Measurements from ENCODE around the gene DMD.

DMD gene

GRCh38 chrX:33198561-33199279 lies 12.6 kb downstream of the DMD start:
- peak in 1 of 3 donors; percentile 1 for DNase-seq
- Histone ChIP-seq H3K9me3 (ENCODE audit: control extremely low read depth in 1 of 5, control insufficient read depth in 4 of 5, insufficient read depth in 2 of 5, low read depth in 1 of 5, low read length in 4 of 5) (no peaks in the 10 kb centered on the region), H3K36me3 (ENCODE audit: control insufficient read depth in 4 of 4, insufficient read depth in 4 of 4, low read length in 3 of 4) (no peaks in the 10 kb centered on the region), H3K4me3 (ENCODE audit: control insufficient read depth in 1 of 7, extremely low read depth in 1 of 7, insufficient read depth in 4 of 7, low read depth in 2 of 7, low read length in 6 of 7) (no peak overlapping the region), H3K27ac (ENCODE audit: insufficient read depth in 1 of 2, low read depth in 1 of 2, low read length in 2 of 2, poor library complexity in 1 of 2, severe bottlenecking in 2 of 2) (no peak overlapping the region), H3K27me3 (replicated peaks in 2 of 5; ENCODE audit: control insufficient read depth in 4 of 5, insufficient read depth in 5 of 5, low read length in 4 of 5) (no peaks in the 10 kb centered on the region), H3K4me1 (ENCODE audit: control extremely low read depth in 1 of 4, control insufficient read depth in 4 of 4, insufficient read depth in 4 of 4, low read length in 3 of 4) (no peaks in the 10 kb centered on the region)
- ChIA-PET CTCF (no interaction called here), POLR2A (no interaction called here)
- WGBS (ENCODE audit: insufficient coverage) = 68% methylated on average over 6 of the region's 8 CpGs

DNA sequence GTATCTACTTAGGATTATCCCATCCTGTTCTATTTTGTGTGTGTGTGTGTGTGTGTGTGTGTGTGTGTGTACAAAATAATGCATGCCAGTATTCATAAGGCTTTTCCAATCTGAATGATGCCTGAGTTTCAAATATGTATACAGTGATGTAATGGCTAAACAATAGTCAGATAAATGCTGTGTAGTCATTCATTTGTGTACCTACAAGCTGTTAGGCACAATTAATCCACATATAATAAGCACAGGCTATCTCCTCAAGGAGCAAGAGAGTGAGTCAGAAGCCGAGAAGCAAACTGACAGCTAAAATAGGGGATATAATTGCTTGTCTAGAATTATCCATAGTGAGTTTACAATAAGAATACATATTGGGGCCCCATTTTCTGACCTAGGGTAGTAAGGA lies 15.7 kb downstream of the DMD start:
- POLR2A ChIA-PET = no interaction called here
- no peaks in the 10 kb centered on the region for H3K27me3 ChIP-seq (replicated peaks in 2 of 5; ENCODE audit: control insufficient read depth in 4 of 5, insufficient read depth in 5 of 5, low read length in 4 of 5)
- no peak overlapping the region for H3K27ac ChIP-seq (ENCODE audit: insufficient read depth in 1 of 2, low read depth in 1 of 2, low read length in 2 of 2, poor library complexity in 1 of 2, severe bottlenecking in 2 of 2)
- no peak for DNase-seq
- CTCF ChIA-PET = no interaction called here
- no CpG with 5 or more reads among the region's 1 CpG for WGBS (ENCODE audit: insufficient coverage)
- H3K4me1 ChIP-seq (ENCODE audit: control extremely low read depth in 1 of 4, control insufficient read depth in 4 of 4, insufficient read depth in 4 of 4, low read length in 3 of 4) = no peaks in the 10 kb centered on the region
- H3K9me3 ChIP-seq (ENCODE audit: control extremely low read depth in 1 of 5, control insufficient read depth in 4 of 5, insufficient read depth in 2 of 5, low read depth in 1 of 5, low read length in 4 of 5) = no peaks in the 10 kb centered on the region
- H3K4me3 ChIP-seq (ENCODE audit: control insufficient read depth in 1 of 7, extremely low read depth in 1 of 7, insufficient read depth in 4 of 7, low read depth in 2 of 7, low read length in 6 of 7) = no peak overlapping the region
- H3K36me3 ChIP-seq (ENCODE audit: control insufficient read depth in 4 of 4, insufficient read depth in 4 of 4, low read length in 3 of 4) = no peaks in the 10 kb centered on the region

- DNase-seq = no peak
- no peaks in the 10 kb centered on the region for H3K4me1 ChIP-seq (ENCODE audit: control extremely low read depth in 1 of 4, control insufficient read depth in 4 of 4, insufficient read depth in 4 of 4, low read length in 3 of 4)
- no peak overlapping the region for H3K4me3 ChIP-seq (ENCODE audit: control insufficient read depth in 1 of 7, extremely low read depth in 1 of 7, insufficient read depth in 4 of 7, low read depth in 2 of 7, low read length in 6 of 7)
- 42% methylated on average over 1 of the region's 1 CpG for WGBS (ENCODE audit: insufficient coverage)
- no peak overlapping the region for H3K27ac ChIP-seq (ENCODE audit: insufficient read depth in 1 of 2, low read depth in 1 of 2, low read length in 2 of 2, poor library complexity in 1 of 2, severe bottlenecking in 2 of 2)
- no peaks in the 10 kb centered on the region for H3K36me3 ChIP-seq (ENCODE audit: control insufficient read depth in 4 of 4, insufficient read depth in 4 of 4, low read length in 3 of 4)
- ChIA-PET POLR2A (no interaction called here), CTCF (no interaction called here)
- H3K27me3 ChIP-seq (replicated peaks in 2 of 5; ENCODE audit: control insufficient read depth in 4 of 5, insufficient read depth in 5 of 5, low read length in 4 of 5) = no peaks in the 10 kb centered on the region
- H3K9me3 ChIP-seq (ENCODE audit: control extremely low read depth in 1 of 5, control insufficient read depth in 4 of 5, insufficient read depth in 2 of 5, low read depth in 1 of 5, low read length in 4 of 5) = no peaks in the 10 kb centered on the region
Measured at GRCh38 chrX:33194876-33195433, 16.4 kb downstream of the DMD start.

- H3K27me3 ChIP-seq (replicated peaks in 2 of 5; ENCODE audit: control insufficient read depth in 4 of 5, insufficient read depth in 5 of 5, low read length in 4 of 5) = no peaks in the 10 kb centered on the region
- no peak overlapping the region for H3K4me3 ChIP-seq (ENCODE audit: control insufficient read depth in 1 of 7, extremely low read depth in 1 of 7, insufficient read depth in 4 of 7, low read depth in 2 of 7, low read length in 6 of 7)
- ChIA-PET CTCF (no interaction called here), POLR2A (no interaction called here)
- DNase-seq = no peak
- H3K4me1 ChIP-seq (ENCODE audit: control extremely low read depth in 1 of 4, control insufficient read depth in 4 of 4, insufficient read depth in 4 of 4, low read length in 3 of 4) = no peaks in the 10 kb centered on the region
- H3K27ac ChIP-seq (ENCODE audit: insufficient read depth in 1 of 2, low read depth in 1 of 2, low read length in 2 of 2, poor library complexity in 1 of 2, severe bottlenecking in 2 of 2) = no peak overlapping the region
- no peaks in the 10 kb centered on the region for H3K36me3 ChIP-seq (ENCODE audit: control insufficient read depth in 4 of 4, insufficient read depth in 4 of 4, low read length in 3 of 4)
- no peaks in the 10 kb centered on the region for H3K9me3 ChIP-seq (ENCODE audit: control extremely low read depth in 1 of 5, control insufficient read depth in 4 of 5, insufficient read depth in 2 of 5, low read depth in 1 of 5, low read length in 4 of 5)
- no CpG with 5 or more reads among the region's 2 CpGs for whole genome bisulfite sequencing (ENCODE audit: insufficient coverage)
Measured at GRCh38 chrX:33194289-33194688, 17.1 kb downstream of the DMD start.

GRCh38 chrX:33190016-33190415 lies 21.3 kb downstream of the DMD start:
- H3K4me3 ChIP-seq (ENCODE audit: control insufficient read depth in 1 of 7, extremely low read depth in 1 of 7, insufficient read depth in 4 of 7, low read depth in 2 of 7, low read length in 6 of 7) = no peak overlapping the region
- no peak for DNase-seq
- H3K27ac ChIP-seq (ENCODE audit: insufficient read depth in 1 of 2, low read depth in 1 of 2, low read length in 2 of 2, poor library complexity in 1 of 2, severe bottlenecking in 2 of 2) = no peak overlapping the region
- H3K27me3 ChIP-seq (replicated peaks in 2 of 5; ENCODE audit: control insufficient read depth in 4 of 5, insufficient read depth in 5 of 5, low read length in 4 of 5) = no peaks in the 10 kb centered on the region
- no peaks in the 10 kb centered on the region for H3K36me3 ChIP-seq (ENCODE audit: control insufficient read depth in 4 of 4, insufficient read depth in 4 of 4, low read length in 3 of 4)
- WGBS (ENCODE audit: insufficient coverage) = no CpG with 5 or more reads among the region's 1 CpG
- CTCF ChIA-PET = no interaction called here
- H3K9me3 ChIP-seq (ENCODE audit: control extremely low read depth in 1 of 5, control insufficient read depth in 4 of 5, insufficient read depth in 2 of 5, low read depth in 1 of 5, low read length in 4 of 5) = no peaks in the 10 kb centered on the region
- H3K4me1 ChIP-seq (ENCODE audit: control extremely low read depth in 1 of 4, control insufficient read depth in 4 of 4, insufficient read depth in 4 of 4, low read length in 3 of 4) = no peaks in the 10 kb centered on the region
- POLR2A ChIA-PET = no interaction called here

GRCh38 chrX:33188881-33189280 lies 22.5 kb downstream of the DMD start:
- no peak for DNase-seq
- Histone ChIP-seq H3K27ac (ENCODE audit: insufficient read depth in 1 of 2, low read depth in 1 of 2, low read length in 2 of 2, poor library complexity in 1 of 2, severe bottlenecking in 2 of 2) (no peak overlapping the region), H3K4me1 (ENCODE audit: control extremely low read depth in 1 of 4, control insufficient read depth in 4 of 4, insufficient read depth in 4 of 4, low read length in 3 of 4) (no peaks in the 10 kb centered on the region), H3K4me3 (ENCODE audit: control insufficient read depth in 1 of 7, extremely low read depth in 1 of 7, insufficient read depth in 4 of 7, low read depth in 2 of 7, low read length in 6 of 7) (no peak overlapping the region), H3K27me3 (replicated peaks in 2 of 5; ENCODE audit: control insufficient read depth in 4 of 5, insufficient read depth in 5 of 5, low read length in 4 of 5) (no peaks in the 10 kb centered on the region), H3K36me3 (ENCODE audit: control insufficient read depth in 4 of 4, insufficient read depth in 4 of 4, low read length in 3 of 4) (no peaks in the 10 kb centered on the region), H3K9me3 (ENCODE audit: control extremely low read depth in 1 of 5, control insufficient read depth in 4 of 5, insufficient read depth in 2 of 5, low read depth in 1 of 5, low read length in 4 of 5) (no peaks in the 10 kb centered on the region)
- CTCF ChIA-PET = no interaction called here
- POLR2A ChIA-PET = no interaction called here

DNA sequence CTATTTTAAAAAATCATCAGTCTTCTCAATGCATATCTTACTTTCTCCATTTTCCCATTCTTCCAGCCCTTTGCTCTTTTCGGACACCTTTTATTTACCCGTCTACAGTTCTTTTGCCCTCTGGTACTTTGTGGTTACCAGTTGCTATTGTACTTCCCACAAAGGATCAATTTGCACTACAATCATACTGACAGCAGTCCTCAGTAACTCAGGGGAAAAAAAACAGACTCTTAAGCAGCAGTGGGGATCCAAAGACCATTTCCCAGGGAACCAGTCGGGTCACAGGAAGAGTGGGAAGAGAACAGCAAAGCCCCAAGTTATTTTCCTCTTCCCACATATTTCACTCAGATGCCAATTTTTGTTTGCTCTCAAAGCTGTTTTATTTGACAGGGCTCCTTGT lies 23.1 kb downstream of the DMD start:
- POLR2A ChIA-PET = no interaction called here
- no peak overlapping the region for H3K4me3 ChIP-seq (ENCODE audit: control insufficient read depth in 1 of 7, extremely low read depth in 1 of 7, insufficient read depth in 4 of 7, low read depth in 2 of 7, low read length in 6 of 7)
- no peaks in the 10 kb centered on the region for H3K4me1 ChIP-seq (ENCODE audit: control extremely low read depth in 1 of 4, control insufficient read depth in 4 of 4, insufficient read depth in 4 of 4, low read length in 3 of 4)
- 18% methylated on average over 2 of the region's 3 CpGs for WGBS (ENCODE audit: insufficient coverage)
- H3K27ac ChIP-seq (ENCODE audit: insufficient read depth in 1 of 2, low read depth in 1 of 2, low read length in 2 of 2, poor library complexity in 1 of 2, severe bottlenecking in 2 of 2) = no peak overlapping the region
- CTCF ChIA-PET = no interaction called here
- no peak for DNase-seq
- H3K9me3 ChIP-seq (ENCODE audit: control extremely low read depth in 1 of 5, control insufficient read depth in 4 of 5, insufficient read depth in 2 of 5, low read depth in 1 of 5, low read length in 4 of 5) = no peaks in the 10 kb centered on the region
- H3K27me3 ChIP-seq (replicated peaks in 2 of 5; ENCODE audit: control insufficient read depth in 4 of 5, insufficient read depth in 5 of 5, low read length in 4 of 5) = no peaks in the 10 kb centered on the region
- H3K36me3 ChIP-seq (ENCODE audit: control insufficient read depth in 4 of 4, insufficient read depth in 4 of 4, low read length in 3 of 4) = no peaks in the 10 kb centered on the region
